Measurements from ENCODE around the gene INPP1.

The INPP1 gene

GRCh38 chr2:190362894-190363293, 19.5 kb downstream of the INPP1 start:
- no peak for DNase-seq (ENCODE audit: low spot score)

GRCh38 chr2:190365499-190366204, 22.3 kb downstream of the INPP1 start:
- DNase-seq (ENCODE audit: low spot score) = no peak

GRCh38 chr2:190366248-190366753, 22.9 kb downstream of the INPP1 start:
- DNase-seq (ENCODE audit: low spot score) = no peak

- no peak for DNase-seq (ENCODE audit: low spot score)
These were observed 23.7 kb downstream of the INPP1 start for GRCh38 chr2:190367091-190367490.

DNA sequence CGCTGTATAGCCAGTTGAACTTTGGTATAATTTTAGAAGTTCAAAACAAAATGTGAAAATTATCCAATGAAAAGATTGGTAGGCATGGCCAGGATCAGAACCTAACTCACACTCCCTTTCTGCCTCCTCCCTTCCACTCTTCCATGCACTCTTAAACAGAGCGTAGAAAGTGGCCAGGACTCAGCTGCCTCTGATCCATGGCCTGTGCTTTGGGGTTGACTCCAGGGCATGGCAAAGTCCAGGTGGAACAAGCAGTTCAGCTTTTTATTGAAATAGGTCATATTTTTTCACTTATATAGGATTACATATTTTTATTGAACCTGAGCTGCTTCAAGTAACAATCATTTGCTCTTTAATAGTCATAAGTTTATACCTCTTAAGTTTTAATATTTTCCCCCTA, 26.2 kb downstream of the INPP1 start:
- DNase-seq (ENCODE audit: low spot score) = no peak

DNA sequence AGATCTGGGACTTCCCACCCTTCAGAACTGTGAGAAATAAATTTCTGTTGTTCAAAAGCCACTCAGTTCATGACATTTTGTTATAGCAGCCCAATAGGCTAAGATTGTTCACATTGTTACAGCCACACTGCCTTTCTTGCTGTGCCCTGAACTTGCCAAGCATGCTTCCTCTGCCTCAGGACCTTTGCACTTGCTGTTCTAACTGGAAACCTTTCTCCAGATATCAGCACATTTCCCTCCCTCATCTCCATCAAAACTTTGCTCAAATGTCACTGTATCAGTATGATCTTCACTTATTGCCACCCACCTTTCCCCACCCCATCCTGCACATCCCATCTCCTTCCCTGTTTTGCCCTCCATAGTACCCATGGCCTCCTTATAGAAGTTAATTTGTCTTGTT, 32.7 kb downstream of the INPP1 start:
- DNase-seq (ENCODE audit: low spot score) = no peak

- DNase-seq (ENCODE audit: low spot score) = no peak
These were observed 33.3 kb downstream of the INPP1 start for GRCh38 chr2:190376591-190377245.

GRCh38 chr2:190378880-190379237, 35.5 kb downstream of the INPP1 start:
- DNase-seq (ENCODE audit: low spot score) = no peak

DNA sequence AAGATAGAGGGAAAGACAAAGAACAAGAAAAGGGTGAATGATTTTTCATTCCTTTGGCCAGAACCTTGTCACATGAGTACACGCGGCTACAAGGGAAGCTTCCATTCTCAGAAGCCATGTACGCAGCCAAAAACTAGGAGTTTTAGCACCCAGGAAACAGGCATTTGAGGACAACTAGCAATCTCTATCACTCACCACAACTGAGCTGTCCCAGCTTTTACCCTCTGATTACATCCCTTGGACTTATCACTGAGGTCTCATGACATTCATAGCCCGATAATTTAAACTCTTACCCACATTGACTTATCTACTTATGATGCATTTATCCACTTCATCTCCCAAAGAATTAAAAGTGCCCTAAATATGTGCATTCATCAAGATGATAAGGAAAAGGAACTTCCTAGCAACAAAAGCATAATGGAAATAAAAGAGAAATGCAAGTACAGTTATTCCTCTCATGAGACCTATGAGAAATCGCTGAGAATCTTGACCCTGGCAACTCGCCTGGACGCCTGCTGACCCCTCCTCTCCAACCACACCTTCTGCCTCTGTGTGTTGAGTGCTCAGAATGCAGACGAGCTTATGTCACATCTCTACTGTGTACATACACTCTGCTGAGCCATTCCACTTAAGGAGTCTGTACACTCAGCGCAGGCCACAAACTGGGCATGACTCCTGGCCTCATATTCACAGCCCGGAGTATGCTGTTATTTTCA, 36.0 kb downstream of the INPP1 start:
- no peak for DNase-seq (ENCODE audit: low spot score)

GRCh38 chr2:190380962-190381412, 37.6 kb downstream of the INPP1 start:
- no peak for DNase-seq (ENCODE audit: low spot score)

- peak; percentile 70 for DNase-seq (ENCODE audit: low spot score)
These were observed 39.5 kb downstream of the INPP1 start for GRCh38 chr2:190382851-190383250.

GRCh38 chr2:190387422-190387821, 44.0 kb downstream of the INPP1 start:
- no peak for DNase-seq (ENCODE audit: low spot score)

GRCh38 chr2:190396271-190396670, 52.9 kb downstream of the INPP1 start:
- no peak for DNase-seq (ENCODE audit: low spot score)

- no peak for DNase-seq (ENCODE audit: low spot score)
These were observed 59.7 kb downstream of the INPP1 start for GRCh38 chr2:190402986-190403603.

GRCh38 chr2:190404487-190404886, 61.1 kb downstream of the INPP1 start:
- DNase-seq (ENCODE audit: low spot score) = peak; percentile 32

DNA sequence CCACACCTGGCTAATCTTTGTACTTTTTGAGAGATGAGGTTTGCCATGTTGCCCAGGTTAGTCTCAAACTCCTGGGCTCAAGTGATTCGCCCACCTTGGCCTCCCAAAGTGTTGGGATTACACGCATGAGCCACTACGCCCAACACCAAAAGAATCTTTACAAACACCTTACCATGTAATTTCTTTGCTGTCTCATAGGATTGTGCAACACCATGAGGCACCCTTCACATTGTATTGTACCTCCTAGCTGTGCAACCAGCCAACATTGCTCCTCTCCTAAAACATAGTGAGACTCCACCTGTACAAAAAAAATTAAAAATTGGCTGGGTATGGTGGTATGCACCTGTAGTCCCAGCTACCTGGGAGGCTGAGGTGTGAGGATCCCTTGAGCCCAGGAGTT, 61.7 kb downstream of the INPP1 start:
- no peak for DNase-seq (ENCODE audit: low spot score)

DNA sequence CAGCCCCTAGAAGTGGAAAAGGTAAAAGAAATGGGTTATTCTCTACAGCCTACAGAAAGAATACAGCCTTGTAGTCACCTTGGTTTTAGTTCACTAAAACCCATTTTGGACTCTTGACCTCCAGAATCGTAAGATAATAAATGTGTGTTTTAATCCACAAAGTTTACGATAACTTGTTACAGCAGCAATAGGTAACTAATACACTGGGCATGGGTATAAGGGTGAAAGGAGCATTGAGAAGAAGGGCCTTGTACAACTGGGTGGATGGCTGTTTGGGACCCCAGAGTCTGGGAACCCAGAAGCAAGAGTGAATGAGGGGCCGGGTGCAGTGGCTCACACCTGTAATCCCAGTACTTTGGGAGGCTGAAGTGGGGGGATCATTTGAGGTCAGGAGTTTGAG, 62.6 kb downstream of the INPP1 start:
- DNase-seq (ENCODE audit: low spot score) = no peak

GRCh38 chr2:190406805-190407204, 63.4 kb downstream of the INPP1 start:
- no peak for DNase-seq (ENCODE audit: low spot score)

- DNase-seq (ENCODE audit: low spot score) = peak; percentile 34
These were observed 63.9 kb downstream of the INPP1 start for GRCh38 chr2:190407246-190407661.

- DNase-seq (ENCODE audit: low spot score) = peak; percentile 65
These were observed 64.5 kb downstream of the INPP1 start, which contains the start of gene MFSD6 for GRCh38 chr2:190407662-190408537. MFSD6 (plus strand) TSS chr2:190408355; CDS start chr2:190436030, 27,675 bp downstream.

DNA sequence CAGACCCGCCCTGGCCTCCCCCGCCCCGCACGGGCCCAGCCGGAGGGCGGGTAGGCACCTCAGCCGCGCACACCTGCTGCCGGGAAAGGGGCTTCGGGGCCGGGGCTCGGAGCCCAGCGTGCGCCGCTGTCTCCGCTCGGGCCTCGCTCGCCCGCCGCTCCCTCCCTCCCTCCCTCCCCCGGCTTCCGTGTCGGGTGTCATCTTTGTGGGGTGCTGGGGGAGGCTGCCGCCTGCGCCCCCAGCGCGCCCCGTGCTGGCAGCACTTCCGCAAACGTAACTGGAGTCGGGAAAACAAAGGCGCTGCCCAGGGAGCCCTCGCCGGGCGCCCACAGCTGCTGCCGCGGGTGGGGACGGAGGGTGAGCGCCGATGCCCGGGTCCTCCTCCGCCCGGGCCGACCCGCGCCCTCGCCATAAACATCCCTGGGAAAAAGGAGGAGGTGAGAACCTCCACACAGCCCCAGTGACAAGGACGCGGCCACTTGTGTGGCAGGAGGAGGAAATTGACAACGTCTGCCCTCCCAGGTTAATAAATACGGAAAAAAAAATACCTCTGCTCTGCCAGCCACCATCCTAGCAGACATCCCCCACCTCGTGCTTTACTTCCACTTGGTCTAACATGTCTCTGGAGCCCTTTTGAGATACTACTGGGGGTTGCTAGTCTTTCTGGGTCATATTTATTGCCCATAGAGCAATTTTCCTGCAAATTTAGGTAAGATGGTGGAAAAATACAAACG, 65.3 kb downstream of the INPP1 start:
- DNase-seq (ENCODE audit: low spot score) = peak; percentile 79
